HEK293 (cell line): ENCODE data around the gene CNKSR2.

ENCODE experiments used
- CTCF ChIA-PET: fragments of 350-600 bp; formaldehyde crosslinking; extraction: SDS; loops from one replicate; lab custom pipeline; 2021; ENCODE audit warnings: antibody characterized with exemption; lab: Yijun Ruan, JAX
- POLR2A ChIA-PET: fragments of 300-600 bp; formaldehyde crosslinking; extraction: SDS; loops from one replicate; lab custom pipeline; 2020; ENCODE audit warnings: antibody characterized with exemption, inconsistent platforms; lab: Yijun Ruan, JAX
- H3K27ac ChIP-seq: fragments of 200-500 bp; sonication (Bioruptor generic); 2 replicates; pipeline ENCODE4 v1.5.1; 2014; ENCODE audit warnings: low read depth, low read length, control low read depth, inconsistent platforms; ENCODE audit errors: extremely low read depth
- H3K36me3 ChIP-seq, 2 experiments: fragments of 200-500 bp in 1 of 2; sonication (Bioruptor generic) in 1 of 2; 1 replicate in 1 of 2; 2 replicates in 1 of 2; pipeline ENCODE4 v1.5.1; 2014 to 2017; ENCODE audit warnings: inconsistent platforms in 2 of 2, low read length in 2 of 2; ENCODE audit not compliant: control insufficient read depth in 2 of 2, insufficient read depth in 1 of 2
- H3K4me1 ChIP-seq: fragments of 200-500 bp; sonication (Bioruptor generic); 2 replicates; pipeline ENCODE4 v1.5.1; 2014; ENCODE audit warnings: mild to moderate bottlenecking, low read length, inconsistent platforms; ENCODE audit not compliant: control insufficient read depth, insufficient read depth
- H3K4me3 ChIP-seq: 2 replicates; pipeline ENCODE4 v1.5.1; 2011; ENCODE audit warnings: low read depth, mild to moderate bottlenecking, control low read depth, low read length, moderate library complexity
- H3K9me3 ChIP-seq: fragments of 200-500 bp; sonication (Bioruptor generic); 2 replicates; pipeline ENCODE4 v1.5.1; 2014; ENCODE audit warnings: low read depth, low read length, inconsistent platforms; ENCODE audit not compliant: control insufficient read depth, insufficient read depth
- AEBP2 ChIP-seq: fragments of 450-650 bp; formaldehyde crosslinking; IDR thresholded peaks from 2 replicates; pipeline ENCODE4 v1.5.1; 2016; ENCODE audit warnings: missing biosample characterization, missing genetic modification characterization, borderline replicate concordance
- GLIS1 ChIP-seq: fragments of 450-650 bp; formaldehyde crosslinking; IDR thresholded peaks from 2 replicates; pipeline ENCODE4 v1.5.1; 2016; ENCODE audit warnings: missing biosample characterization, missing genetic modification characterization
- KLF7 ChIP-seq: fragments of 450-650 bp; formaldehyde crosslinking; IDR thresholded peaks from 2 replicates; pipeline ENCODE4 v1.5.1; 2016; ENCODE audit warnings: missing biosample characterization, missing genetic modification characterization, borderline replicate concordance
- OSR2 ChIP-seq: fragments of 450-650 bp; formaldehyde crosslinking; IDR thresholded peaks from 2 replicates; pipeline ENCODE4 v1.5.1; 2016; ENCODE audit warnings: missing biosample characterization, missing genetic modification characterization
- ZBTB10 ChIP-seq: fragments of 450-650 bp; formaldehyde crosslinking; IDR thresholded peaks from 2 replicates; pipeline ENCODE4 v1.5.1; 2016; ENCODE audit warnings: missing biosample characterization, missing genetic modification characterization
- ZNF133 ChIP-seq: fragments of 450-650 bp; formaldehyde crosslinking; IDR thresholded peaks from 2 replicates; pipeline ENCODE4 v1.5.1; 2016; ENCODE audit warnings: missing biosample characterization, missing genetic modification characterization
- ZNF157 ChIP-seq: fragments of 450-650 bp; formaldehyde crosslinking; IDR thresholded peaks from 2 replicates; pipeline ENCODE4 v1.5.1; 2016; ENCODE audit warnings: missing biosample characterization, missing genetic modification characterization
- ZNF175 ChIP-seq: fragments of 450-650 bp; formaldehyde crosslinking; IDR thresholded peaks from 2 replicates; pipeline ENCODE4 v1.5.1; 2016; ENCODE audit warnings: missing biosample characterization, missing genetic modification characterization
- ZNF19 ChIP-seq: fragments of 450-650 bp; formaldehyde crosslinking; IDR thresholded peaks from 2 replicates; pipeline ENCODE4; 2016; ENCODE audit warnings: missing biosample characterization, missing genetic modification characterization, low read depth
- ZNF274 ChIP-seq, 2 experiments: fragments of 200-500 bp in 1 of 2; fragments of 450-650 bp in 1 of 2; sonication (Bioruptor generic) in 1 of 2; formaldehyde crosslinking in 1 of 2; IDR thresholded peaks; 2 replicates each; pipeline versions ENCODE4 v1.5.1 to v1.6.1; 2014 to 2016; ENCODE audit warnings: borderline replicate concordance in 1 of 2, inconsistent platforms in 1 of 2, low read length in 1 of 2, missing biosample characterization in 1 of 2, missing genetic modification characterization in 1 of 2
- ZNF280C ChIP-seq: fragments of 450-650 bp; formaldehyde crosslinking; IDR thresholded peaks from 2 replicates; pipeline ENCODE4 v1.5.1; 2016; ENCODE audit warnings: missing biosample characterization, missing genetic modification characterization
- ZNF37A ChIP-seq: fragments of 450-650 bp; IDR thresholded peaks from 2 replicates; pipeline ENCODE4 v1.5.1; 2018; ENCODE audit warnings: missing biosample characterization, missing genetic modification characterization
- ZNF404 ChIP-seq: fragments of 450-650 bp; formaldehyde crosslinking; IDR thresholded peaks from 2 replicates; pipeline ENCODE4 v1.5.1; 2017; ENCODE audit warnings: missing biosample characterization, missing genetic modification characterization
- ZNF433 ChIP-seq: fragments of 450-650 bp; formaldehyde crosslinking; IDR thresholded peaks from 2 replicates; pipeline ENCODE4 v1.5.1; 2016; ENCODE audit warnings: missing biosample characterization, missing genetic modification characterization, low read depth
- ZNF548 ChIP-seq: fragments of 450-650 bp; formaldehyde crosslinking; IDR thresholded peaks from 2 replicates; pipeline ENCODE4 v1.5.1; 2016; ENCODE audit warnings: missing biosample characterization, missing genetic modification characterization
- ZNF596 ChIP-seq: fragments of 450-650 bp; IDR thresholded peaks from 2 replicates; pipeline ENCODE4 v1.5.0; 2018; ENCODE audit warnings: missing biosample characterization, mild to moderate bottlenecking, missing genetic modification characterization, moderate library complexity
- ZNF747 ChIP-seq: fragments of 450-650 bp; formaldehyde crosslinking; IDR thresholded peaks from 2 replicates; pipeline ENCODE4 v1.5.1; 2016; ENCODE audit warnings: missing biosample characterization, missing genetic modification characterization
- ZNF768 ChIP-seq: fragments of 450-650 bp; formaldehyde crosslinking; IDR thresholded peaks from 2 replicates; pipeline ENCODE4 v1.5.1; 2018; ENCODE audit warnings: missing biosample characterization, mild to moderate bottlenecking, missing genetic modification characterization
- ZNF785 ChIP-seq: fragments of 450-650 bp; formaldehyde crosslinking; IDR thresholded peaks from 2 replicates; pipeline ENCODE4 v1.5.1; 2016; ENCODE audit warnings: missing biosample characterization, missing genetic modification characterization

The CNKSR2 gene

GRCh38 chrX:21398426-21398825 is 24.2 kb downstream of the CNKSR2 start:
- ChIA-PET CTCF (no interaction called here), POLR2A (no interaction called here)
- TF ChIP-seq ZNF133 (no peak), GLIS1 (tag by site-specific recombination) (no peak), ZNF548 (tag by site-specific recombination) (no peak), ZNF785 (tag by site-specific recombination) (no peak), AEBP2 (tag by site-specific recombination) (no peak), ZNF404 (tag by site-specific recombination) (no peak), ZNF596 (no peak)
- Histone ChIP-seq H3K9me3 (no peaks in the 10 kb centered on the region), H3K4me3 (no peak overlapping the region), H3K36me3 (no peaks in the 10 kb centered on the region), H3K4me1 (peaks cover 4% of the 10 kb centered on the region; the same call in 1 of the 2 replicates), H3K27ac (no peak overlapping the region)

- ChIA-PET POLR2A (no interaction called here), CTCF (no interaction called here)
- Histone ChIP-seq H3K27ac (no peak overlapping the region), H3K36me3 (no peaks in the 10 kb centered on the region), H3K4me3 (no peak overlapping the region), H3K9me3 (no peaks in the 10 kb centered on the region), H3K4me1 (peaks cover 4% of the 10 kb centered on the region; the same call in 1 of the 2 replicates)
- TF ChIP-seq ZNF157 (no peak), ZNF433 (tag by site-specific recombination) (no peak), ZNF274 (IDR thresholded peaks at IDR 0.05; ENCODE audit: low read length) (no peak), ZNF274 (tag by site-specific recombination; IDR thresholded peaks at IDR 0.05; ENCODE audit: borderline replicate concordance) (no peak), ZNF747 (tag by site-specific recombination) (no peak), ZBTB10 (tag by site-specific recombination) (no peak), ZNF280C (tag by site-specific recombination) (no peak)
These were observed 26.3 kb downstream of the CNKSR2 start for GRCh38 chrX:21400408-21401121.

GRCh38 chrX:21408307-21408706 is 34.1 kb downstream of the CNKSR2 start:
- Histone ChIP-seq H3K9me3 (no peaks in the 10 kb centered on the region), H3K4me3 (no peak overlapping the region), H3K27ac (no peak overlapping the region)
- ChIA-PET CTCF (interaction anchor here (0.7 kb wide), 1 partner anchor 40 kb away, joined by 3 read pairs; no protein-coding TSS in a partner anchor), POLR2A (no interaction called here)
- TF ChIP-seq ZNF768 (no peak), OSR2 (tag by site-specific recombination) (no peak), ZNF175 (tag by site-specific recombination) (no peak), ZNF19 (tag by site-specific recombination) (no peak), ZNF37A (tag by site-specific recombination) (no peak), KLF7 (no peak)
- TF ChIP-seq, all 188 proteins: peak for 0
- Histone ChIP-seq H3K36me3 (no peaks in the 10 kb centered on the region), H3K4me1 (no peaks in the 10 kb centered on the region)
